ENCODE measurements around the gene ITSN2.

DNA sequence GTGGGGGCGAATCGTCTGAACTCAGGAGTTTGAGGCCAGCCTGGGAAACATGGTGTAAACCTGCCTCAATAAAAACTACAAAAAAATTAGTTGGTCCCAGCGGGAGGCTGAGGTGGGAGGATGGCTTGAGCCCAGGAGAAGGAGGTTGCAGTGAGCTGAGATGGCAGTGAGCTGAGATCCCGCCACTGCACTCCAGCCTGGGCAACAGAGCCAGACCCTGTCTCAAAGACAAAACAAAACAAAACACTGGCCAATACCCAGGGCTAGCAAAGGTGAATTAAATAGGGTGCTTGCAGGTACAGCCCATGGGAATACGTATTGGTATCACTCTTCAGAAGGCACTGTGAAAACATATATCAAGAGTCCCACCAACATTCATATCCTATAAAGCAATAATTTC, 7.0 kb downstream of the ITSN2 start:
- TF ChIP-seq POLR2A (IDR thresholded peaks at IDR 0.05; ENCODE audit: low read depth, low read length) (no peak), TAF1 (IDR thresholded peaks at IDR 0.05; ENCODE audit: low read depth, low read length) (no peak)
